Smooth muscle cell (in vitro differentiated cells): Measurements from ENCODE around the gene RARG. TPM values are rescaled to one million over a fixed set of nuclear protein-coding genes. Genes with fewer than 3 reads are reported as not detected.

Experiments
- DNase-seq: peaks from one replicate; lab custom pipeline; 2025; ENCODE audit not compliant: unreplicated experiment; lab: John Stamatoyannopoulos, UW
- H2AFZ ChIP-seq: fragments of 200-600 bp; sonication (generic); 2 replicates; pipeline ENCODE4 v1.6.0; 2016; ENCODE audit warnings: antibody characterized with exemption, low read depth, mild to moderate bottlenecking
- H3F3A ChIP-seq: fragments of 200-600 bp; sonication (generic); 2 replicates; pipeline ENCODE4 v1.6.0; 2017; ENCODE audit warnings: antibody characterized with exemption, low read depth
- H3K27ac ChIP-seq: fragments of 200-600 bp; sonication (generic); 2 replicates; pipeline ENCODE4 v1.5.1; 2016; ENCODE audit warnings: low read depth, mild to moderate bottlenecking
- H3K27me3 ChIP-seq: fragments of 200-600 bp; sonication (generic); 2 replicates; pipeline ENCODE4 v1.6.1; 2016; ENCODE audit warnings: low read depth, mild to moderate bottlenecking
- H3K36me3 ChIP-seq: fragments of 200-600 bp; sonication (generic); 2 replicates; pipeline ENCODE4 v1.5.1; 2016; ENCODE audit warnings: low read depth
- H3K4me1 ChIP-seq: fragments of 200-600 bp; sonication (generic); 2 replicates; pipeline ENCODE4 v1.5.1; 2016; ENCODE audit warnings: low read depth
- H3K4me2 ChIP-seq: fragments of 200-600 bp; sonication (generic); 2 replicates; pipeline ENCODE4 v1.6.0; 2016; ENCODE audit warnings: mild to moderate bottlenecking
- H3K4me3 ChIP-seq: fragments of 200-600 bp; sonication (generic); 2 replicates; pipeline ENCODE4 v1.5.1; 2016; ENCODE audit warnings: mild to moderate bottlenecking
- H3K79me2 ChIP-seq: fragments of 200-600 bp; sonication (generic); 2 replicates; pipeline ENCODE4 v1.6.0; 2016; ENCODE audit warnings: low read depth, mild to moderate bottlenecking
- H3K9ac ChIP-seq: fragments of 200-600 bp; sonication (generic); 2 replicates; pipeline ENCODE4 v1.6.0; 2016; ENCODE audit warnings: low read depth
- H3K9me3 ChIP-seq: fragments of 200-600 bp; sonication (generic); replicated peaks from 2 replicates; pipeline ENCODE4 v1.5.1; 2016; ENCODE audit warnings: low read depth
- H4K20me1 ChIP-seq: fragments of 200-600 bp; sonication (generic); 2 replicates; pipeline ENCODE4 v1.6.0; 2016; ENCODE audit warnings: low read depth
- WGBS: methylation state at CpG from one replicate; pipeline ENCODE4 v1.1.7; 2016; ENCODE audit warnings: low lambda C conversion rate; 5-methylcytosine and 5-hydroxymethylcytosine counted together
- polyA plus RNA-seq: library from polyadenylated mRNA; unstranded; fragments of >200 nt; fragmentation: Nextera tagmentation; extraction: Ambion mirVana; gene quantifications from 2 replicates; pipeline ENCODE4 v1.2.1, GENCODE V29; 2016
- total RNA-seq: library from RNA; depleted of rRNA; stranded (reverse); fragments of >200 nt; gene quantifications from 2 replicates; pipeline ENCODE4 v1.2.3, GENCODE V29; 2014
- TF ChIP-seq, protein P1 (sequence below): fragments of 200-600 bp; sonication (generic); IDR thresholded peaks from 2 replicates; pipeline ENCODE4 v1.5.1; 2017; ENCODE audit warnings: borderline replicate concordance, mild to moderate bottlenecking, antibody characterized with exemption; ENCODE audit not compliant: insufficient read depth, poor library complexity, severe bottlenecking

RARG gene
- total and polyA plus RNA-seq, 2 experiments from 2014 or later, result 21.8 to 32.9 TPM

DNA sequence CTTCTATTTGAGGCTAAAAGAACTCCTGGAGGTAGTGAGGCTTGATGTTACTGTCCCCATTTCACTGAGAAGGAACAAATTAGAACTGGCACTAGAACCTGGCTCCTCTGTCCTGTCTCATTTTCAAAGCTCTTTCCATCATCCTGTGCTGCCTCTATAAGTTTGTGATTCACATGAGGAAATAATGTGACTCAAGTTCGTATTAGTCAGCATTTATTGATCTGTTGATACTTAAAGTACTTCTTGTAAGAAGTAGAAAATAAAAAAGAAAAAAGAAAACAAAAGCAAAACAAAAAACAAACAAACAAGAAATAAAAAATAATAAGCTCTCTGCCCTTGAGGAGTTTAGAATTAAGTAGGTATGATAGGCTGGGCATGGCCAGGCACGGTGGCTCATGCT is 33.8 kb upstream of the RARG start:
- Histone ChIP-seq H3K4me2 (no peak overlapping the region), H3F3A (no peaks in the 10 kb centered on the region), H3K79me2 (peaks cover 5% of the 10 kb centered on the region), H3K27me3 (no peaks in the 10 kb centered on the region), H4K20me1 (no peaks in the 10 kb centered on the region), H3K9ac (no peak overlapping the region), H3K9me3 (no peaks in the 10 kb centered on the region), H2AFZ (no peak overlapping the region), H3K36me3 (no peaks in the 10 kb centered on the region), H3K27ac (no peak overlapping the region), H3K4me3 (no peak overlapping the region), H3K4me1 (peaks cover 15% of the 10 kb centered on the region)
- 93% methylated on average over 2 of the region's 2 CpGs for WGBS
- DNase-seq, result no peak
- TF ChIP-seq, protein P1, sequence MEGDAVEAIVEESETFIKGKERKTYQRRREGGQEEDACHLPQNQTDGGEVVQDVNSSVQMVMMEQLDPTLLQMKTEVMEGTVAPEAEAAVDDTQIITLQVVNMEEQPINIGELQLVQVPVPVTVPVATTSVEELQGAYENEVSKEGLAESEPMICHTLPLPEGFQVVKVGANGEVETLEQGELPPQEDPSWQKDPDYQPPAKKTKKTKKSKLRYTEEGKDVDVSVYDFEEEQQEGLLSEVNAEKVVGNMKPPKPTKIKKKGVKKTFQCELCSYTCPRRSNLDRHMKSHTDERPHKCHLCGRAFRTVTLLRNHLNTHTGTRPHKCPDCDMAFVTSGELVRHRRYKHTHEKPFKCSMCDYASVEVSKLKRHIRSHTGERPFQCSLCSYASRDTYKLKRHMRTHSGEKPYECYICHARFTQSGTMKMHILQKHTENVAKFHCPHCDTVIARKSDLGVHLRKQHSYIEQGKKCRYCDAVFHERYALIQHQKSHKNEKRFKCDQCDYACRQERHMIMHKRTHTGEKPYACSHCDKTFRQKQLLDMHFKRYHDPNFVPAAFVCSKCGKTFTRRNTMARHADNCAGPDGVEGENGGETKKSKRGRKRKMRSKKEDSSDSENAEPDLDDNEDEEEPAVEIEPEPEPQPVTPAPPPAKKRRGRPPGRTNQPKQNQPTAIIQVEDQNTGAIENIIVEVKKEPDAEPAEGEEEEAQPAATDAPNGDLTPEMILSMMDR, result no peak

DNA sequence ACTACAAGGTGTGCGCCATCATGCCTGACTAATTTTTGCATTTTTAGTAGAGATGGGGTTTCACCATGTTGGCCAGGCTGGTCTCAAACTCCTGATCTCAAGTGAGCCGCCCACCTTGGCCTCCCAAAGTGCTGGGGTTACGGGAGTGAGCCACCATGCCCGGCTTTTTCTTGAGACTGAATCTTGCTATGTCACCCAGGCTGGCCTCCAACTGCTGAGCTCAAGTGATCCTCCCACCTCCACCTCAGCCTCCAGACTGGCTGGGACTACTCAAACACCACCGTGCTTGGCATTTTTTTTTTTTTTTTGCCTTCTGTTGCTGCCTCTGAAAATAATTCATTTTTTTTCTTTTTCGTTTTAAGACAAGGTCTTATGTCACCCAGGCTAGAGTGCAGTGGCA is 27.9 kb upstream of the RARG start:
- Histone ChIP-seq H2AFZ (no peak overlapping the region), H3K9me3 (no peaks in the 10 kb centered on the region), H3K4me2 (no peak overlapping the region), H3K9ac (no peak overlapping the region), H4K20me1 (no peaks in the 10 kb centered on the region), H3K4me1 (no peaks in the 10 kb centered on the region), H3K36me3 (no peaks in the 10 kb centered on the region), H3K27me3 (no peaks in the 10 kb centered on the region), H3K27ac (no peak overlapping the region), H3F3A (no peaks in the 10 kb centered on the region), H3K4me3 (no peak overlapping the region), H3K79me2 (no peaks in the 10 kb centered on the region)
- no peak for DNase-seq
- TF ChIP-seq, protein P1, result no peak
- WGBS, result 94% methylated on average over 6 of the region's 6 CpGs

DNA sequence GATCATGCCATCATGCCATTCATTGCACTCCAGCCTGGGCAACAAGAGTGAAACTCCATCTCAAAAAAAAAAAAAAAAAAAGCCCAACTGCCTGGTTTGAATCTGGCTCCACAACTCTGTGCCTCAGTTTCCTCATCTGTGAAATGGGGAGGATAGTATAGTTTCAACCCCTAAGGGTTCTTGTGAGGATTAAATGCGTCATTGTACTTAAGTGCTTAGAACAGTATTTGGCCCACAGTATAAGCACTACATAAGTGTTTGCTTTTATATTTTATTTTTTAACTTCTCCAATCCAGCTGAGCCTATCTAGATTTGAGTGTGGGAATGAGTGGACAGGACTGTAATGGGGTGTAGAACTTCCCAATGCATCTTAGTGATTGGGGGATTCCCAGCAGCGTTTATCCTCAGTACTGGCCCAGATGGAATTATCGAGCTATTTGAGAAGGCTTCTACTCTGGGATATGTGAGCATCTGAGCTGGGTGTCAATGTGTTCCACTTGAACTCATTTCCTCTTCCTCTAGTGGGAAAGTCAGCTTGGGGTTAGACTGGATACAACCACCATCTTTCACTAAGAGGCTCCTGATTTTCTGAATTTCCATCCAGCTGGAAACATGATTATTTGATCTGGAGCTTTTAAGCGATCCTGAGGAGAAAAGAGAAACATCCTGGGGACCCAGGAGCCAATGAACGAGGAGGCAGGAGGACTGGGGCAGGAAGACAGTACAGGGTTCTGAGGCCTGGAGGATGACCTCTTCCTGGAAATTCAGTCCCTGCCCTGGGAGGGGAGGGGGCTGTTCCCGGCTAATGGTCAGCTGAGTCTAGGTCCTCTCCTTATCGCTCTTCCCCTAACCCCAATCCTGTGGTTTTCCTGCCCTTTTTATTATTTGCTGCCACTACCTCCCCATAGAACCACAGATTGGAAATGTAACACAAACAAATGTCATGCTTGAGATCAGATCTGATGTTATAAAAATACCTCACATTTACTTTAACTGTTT is 26.8 kb upstream of the RARG start:
- no peak for DNase-seq

More for the DNA sequence above, 26.8 kb upstream of the RARG start:
- Histone ChIP-seq H3K9me3 (no peaks in the 10 kb centered on the region), H3K4me3 (no peak overlapping the region), H3K36me3 (no peaks in the 10 kb centered on the region), H4K20me1 (no peaks in the 10 kb centered on the region), H3K79me2 (no peaks in the 10 kb centered on the region), H2AFZ (no peak overlapping the region), H3K27ac (no peak overlapping the region), H3K4me2 (no peak overlapping the region), H3K4me1 (no peaks in the 10 kb centered on the region), H3K27me3 (no peaks in the 10 kb centered on the region), H3K9ac (no peak overlapping the region), H3F3A (no peaks in the 10 kb centered on the region)
- TF ChIP-seq, protein P1, result no peak
- 77% methylated on average over 7 of the region's 7 CpGs for WGBS
